ENCODE data around the gene MYMK. TPM values are rescaled to one million over a fixed set of nuclear protein-coding genes. Genes with fewer than 3 reads are reported as not detected.

Gene MYMK
- total and polyA plus RNA-seq, 2 experiments from 2014 or later, result 1.3 TPM; not detected in 1

DNA sequence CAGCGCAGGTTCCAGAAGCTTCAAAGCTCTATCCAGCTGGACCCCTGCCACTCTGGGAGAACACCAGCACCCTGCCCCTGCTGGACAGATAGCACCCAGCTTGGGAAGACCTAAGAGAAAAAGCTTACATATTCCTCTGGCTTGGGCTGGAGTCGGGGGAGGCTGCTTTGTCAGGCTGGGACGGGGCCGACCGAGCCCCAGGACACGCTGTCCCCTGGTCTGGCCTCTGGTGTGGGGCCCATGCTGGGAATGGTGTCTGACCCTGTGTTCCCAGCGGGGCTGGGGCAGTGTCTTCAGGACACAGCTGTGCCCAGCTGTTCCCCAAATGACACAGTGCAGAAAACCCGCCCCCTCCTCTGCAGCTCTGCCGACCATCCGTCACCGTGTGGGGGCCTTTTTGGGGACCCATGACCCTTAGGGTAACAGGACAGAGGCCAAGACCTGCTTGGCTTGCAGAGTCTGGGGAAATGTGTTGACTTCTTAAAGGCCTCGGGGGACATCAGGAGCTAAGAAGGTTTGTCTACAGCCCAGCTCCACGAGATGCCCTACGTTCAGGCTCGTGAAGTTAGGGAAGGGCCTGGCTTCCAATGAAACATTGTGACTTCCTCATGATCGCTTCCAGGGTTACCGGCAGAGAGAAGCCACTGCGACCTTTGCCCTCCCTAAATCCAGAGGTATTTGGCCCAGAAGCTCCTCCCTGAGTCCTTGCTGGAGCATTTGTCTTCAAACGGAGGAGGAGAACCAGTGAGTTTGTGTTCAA, 25.4 kb downstream of the MYMK start:
- TF ChIP-seq, protein P1, sequence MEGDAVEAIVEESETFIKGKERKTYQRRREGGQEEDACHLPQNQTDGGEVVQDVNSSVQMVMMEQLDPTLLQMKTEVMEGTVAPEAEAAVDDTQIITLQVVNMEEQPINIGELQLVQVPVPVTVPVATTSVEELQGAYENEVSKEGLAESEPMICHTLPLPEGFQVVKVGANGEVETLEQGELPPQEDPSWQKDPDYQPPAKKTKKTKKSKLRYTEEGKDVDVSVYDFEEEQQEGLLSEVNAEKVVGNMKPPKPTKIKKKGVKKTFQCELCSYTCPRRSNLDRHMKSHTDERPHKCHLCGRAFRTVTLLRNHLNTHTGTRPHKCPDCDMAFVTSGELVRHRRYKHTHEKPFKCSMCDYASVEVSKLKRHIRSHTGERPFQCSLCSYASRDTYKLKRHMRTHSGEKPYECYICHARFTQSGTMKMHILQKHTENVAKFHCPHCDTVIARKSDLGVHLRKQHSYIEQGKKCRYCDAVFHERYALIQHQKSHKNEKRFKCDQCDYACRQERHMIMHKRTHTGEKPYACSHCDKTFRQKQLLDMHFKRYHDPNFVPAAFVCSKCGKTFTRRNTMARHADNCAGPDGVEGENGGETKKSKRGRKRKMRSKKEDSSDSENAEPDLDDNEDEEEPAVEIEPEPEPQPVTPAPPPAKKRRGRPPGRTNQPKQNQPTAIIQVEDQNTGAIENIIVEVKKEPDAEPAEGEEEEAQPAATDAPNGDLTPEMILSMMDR (IDR thresholded peaks at IDR 0.05; ENCODE audit: poor library complexity), result no peak
- TF ChIP-seq EZH2 (IDR thresholded peaks at IDR 0.05; ENCODE audit: borderline replicate concordance) (no peak), EZH2phosphoT487 (IDR thresholded peaks at IDR 0.05; ENCODE audit: low read depth, severe bottlenecking, unreplicated experiment) (no peak)
- 65% methylated on average over 19 of the region's 19 CpGs for WGBS (ENCODE audit: low lambda C conversion rate, missing lambda C conversion rate)
- Histone ChIP-seq H3K36me3 (replicated peaks; ENCODE audit: insufficient read depth, low read depth) (no peaks in the 10 kb centered on the region), H3K4me2 (no peak overlapping the region), H3K4me3 (no peak overlapping the region), H4K20me1 (ENCODE audit: insufficient read depth, poor library complexity, severe bottlenecking) (no peaks in the 10 kb centered on the region), H3K27ac (no peak overlapping the region), H3K4me1 (ENCODE audit: insufficient read depth) (no peaks in the 10 kb centered on the region), H3K79me2 (no peaks in the 10 kb centered on the region), H2AFZ (no peak overlapping the region), H3K9me2 (replicated peaks; ENCODE audit: insufficient read depth) (no peaks in the 10 kb centered on the region), H3K27me3 (no peaks in the 10 kb centered on the region), H3K9me3 (ENCODE audit: low read depth) (peaks cover 4% of the 10 kb centered on the region)
- no peak for DNase-seq (ENCODE audit: low spot score)

DNA sequence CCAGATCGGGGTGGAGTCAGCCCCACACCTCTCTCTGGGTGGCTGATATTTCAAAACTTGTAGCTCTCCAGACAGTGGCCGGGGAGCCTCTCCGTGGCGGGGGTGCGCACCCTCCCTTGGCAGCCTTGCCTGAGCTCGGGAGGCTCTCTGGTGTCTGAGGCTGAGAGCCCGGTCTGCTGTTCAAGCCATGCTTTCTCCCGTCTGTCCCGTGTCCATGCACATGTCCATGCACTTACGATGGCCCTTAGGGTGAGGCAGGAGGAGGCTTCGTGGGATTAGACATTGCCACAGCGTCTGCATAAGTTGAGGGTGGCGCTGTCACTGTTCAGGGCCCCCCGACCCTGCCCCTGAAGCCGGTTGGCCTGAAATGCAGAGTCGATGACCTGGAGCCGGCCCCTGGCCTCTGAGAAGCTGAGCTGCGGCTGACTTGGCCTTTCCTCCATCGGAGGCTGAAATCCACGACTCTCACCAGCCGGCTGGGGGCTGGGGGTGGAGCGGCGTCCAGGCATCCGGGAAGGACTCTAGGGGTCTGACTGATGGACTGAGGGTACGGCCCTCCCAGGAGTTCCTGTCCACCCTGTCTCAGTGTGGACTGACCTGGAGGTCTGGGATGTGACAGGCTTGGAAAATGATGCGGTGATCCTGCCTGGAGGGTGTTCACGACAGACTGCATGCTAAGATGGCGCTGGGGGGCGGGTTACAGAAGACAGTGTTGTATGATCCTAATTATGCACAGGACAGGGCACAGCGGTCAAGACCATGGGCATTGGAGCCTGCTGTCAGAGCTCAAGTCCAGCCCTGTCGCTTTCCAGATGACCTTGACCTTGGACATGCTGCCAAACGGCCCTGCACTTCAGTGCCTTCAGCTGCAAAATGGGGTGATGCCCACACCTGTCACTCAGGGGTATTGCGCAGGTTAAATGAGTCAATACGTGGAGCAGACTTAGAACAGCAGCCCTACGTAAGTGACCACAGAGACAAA, 27.6 kb downstream of the MYMK start:
- no peak overlapping the region for H2AFZ ChIP-seq
- no peaks in the 10 kb centered on the region for H3K9me3 ChIP-seq (ENCODE audit: low read depth)
- H3K79me2 ChIP-seq, result no peaks in the 10 kb centered on the region
- TF ChIP-seq, protein P1 (IDR thresholded peaks at IDR 0.05; ENCODE audit: poor library complexity), result no peak
- TF ChIP-seq EZH2phosphoT487 (IDR thresholded peaks at IDR 0.05; ENCODE audit: low read depth, severe bottlenecking, unreplicated experiment) (no peak), EZH2 (IDR thresholded peaks at IDR 0.05; ENCODE audit: borderline replicate concordance) (no peak)
- no peak overlapping the region for H3K4me2 ChIP-seq
- no peak overlapping the region for H3K27ac ChIP-seq
- no peaks in the 10 kb centered on the region for H3K9me2 ChIP-seq (replicated peaks; ENCODE audit: insufficient read depth)
- DNase-seq (ENCODE audit: low spot score), result no peak
- H4K20me1 ChIP-seq (ENCODE audit: insufficient read depth, poor library complexity, severe bottlenecking), result no peaks in the 10 kb centered on the region
- no peaks in the 10 kb centered on the region for H3K36me3 ChIP-seq (replicated peaks; ENCODE audit: insufficient read depth, low read depth)
- H3K27me3 ChIP-seq, result no peaks in the 10 kb centered on the region
- 84% methylated on average over 35 of the region's 35 CpGs for WGBS (ENCODE audit: low lambda C conversion rate, missing lambda C conversion rate)
- H3K4me1 ChIP-seq (ENCODE audit: insufficient read depth), result peaks cover 2% of the 10 kb centered on the region
- no peak overlapping the region for H3K4me3 ChIP-seq

DNA sequence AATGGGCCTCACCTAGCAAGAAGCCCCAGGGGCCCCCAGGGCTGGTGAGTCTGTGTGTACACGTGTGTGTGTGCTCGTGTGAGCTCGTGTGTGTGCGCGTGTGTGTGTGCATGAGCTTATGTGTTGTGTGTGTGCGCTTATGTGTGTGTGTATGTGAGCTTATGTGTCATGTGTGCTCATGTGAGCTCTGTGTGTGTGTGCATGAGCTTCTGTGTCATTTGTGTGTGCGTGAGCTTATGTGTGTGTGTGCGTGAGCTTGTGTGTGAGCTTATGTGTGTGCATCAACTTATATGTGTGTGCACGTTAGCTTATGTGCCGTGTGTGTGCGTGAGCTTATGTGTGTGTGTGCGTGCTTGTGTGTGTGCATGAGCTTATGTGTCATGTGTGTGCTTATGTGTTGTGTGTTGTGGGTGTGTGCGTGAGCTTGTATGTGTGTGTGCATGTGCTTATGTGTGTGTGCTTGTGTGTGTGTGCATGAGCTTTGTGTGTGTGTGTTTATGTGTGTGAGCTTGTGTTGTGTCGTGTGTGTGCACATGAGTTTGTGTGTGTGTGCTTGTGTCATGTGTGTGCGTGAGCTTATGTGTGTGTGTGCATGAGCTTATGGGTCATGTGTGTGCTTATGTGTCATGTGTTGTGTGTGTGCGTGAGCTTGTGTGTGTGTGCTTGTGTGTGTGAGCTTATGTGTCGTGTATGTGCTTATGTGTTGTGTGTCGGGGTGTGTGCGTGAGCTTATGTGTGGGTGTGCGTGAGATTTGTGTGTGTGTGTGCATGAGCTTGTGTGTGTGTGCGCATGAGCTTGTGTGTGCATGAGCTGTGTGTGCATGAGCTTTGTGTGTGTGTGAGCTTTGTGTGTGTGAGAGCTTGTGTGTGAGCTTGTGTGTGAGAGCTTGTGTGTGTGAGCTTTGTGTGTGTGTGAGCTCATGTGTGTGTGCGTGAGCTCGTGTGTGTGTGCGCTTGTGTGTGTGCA, 29.1 kb downstream of the MYMK start:
- DNase-seq (ENCODE audit: low spot score), result no peak
- 95% methylated on average over 24 of the region's 24 CpGs for WGBS (ENCODE audit: low lambda C conversion rate, missing lambda C conversion rate)
- no peaks in the 10 kb centered on the region for H3K36me3 ChIP-seq (replicated peaks; ENCODE audit: insufficient read depth, low read depth)
- no peaks in the 10 kb centered on the region for H4K20me1 ChIP-seq (ENCODE audit: insufficient read depth, poor library complexity, severe bottlenecking)
- H3K4me1 ChIP-seq (ENCODE audit: insufficient read depth), result peaks cover 5% of the 10 kb centered on the region
- H3K9me2 ChIP-seq (replicated peaks; ENCODE audit: insufficient read depth), result no peaks in the 10 kb centered on the region
- H2AFZ ChIP-seq, result no peak overlapping the region
- no peaks in the 10 kb centered on the region for H3K79me2 ChIP-seq
- H3K27me3 ChIP-seq, result no peaks in the 10 kb centered on the region
- no peak overlapping the region for H3K4me2 ChIP-seq
- H3K4me3 ChIP-seq, result no peak overlapping the region
- H3K27ac ChIP-seq, result no peak overlapping the region
- H3K9me3 ChIP-seq (ENCODE audit: low read depth), result no peaks in the 10 kb centered on the region
- no peak for TF ChIP-seq EZH2 (IDR thresholded peaks at IDR 0.05; ENCODE audit: borderline replicate concordance)
- TF ChIP-seq, protein P1 (IDR thresholded peaks at IDR 0.05; ENCODE audit: poor library complexity), result no peak
- no peak for TF ChIP-seq EZH2phosphoT487 (IDR thresholded peaks at IDR 0.05; ENCODE audit: low read depth, severe bottlenecking, unreplicated experiment)

Measured in hepatocyte (in vitro differentiated cells).